Measurements from ENCODE around the gene CUL9. TPM values are rescaled to one million over a fixed set of nuclear protein-coding genes. Genes with fewer than 3 reads are reported as not detected.

CUL9 gene
- total and polyA plus RNA-seq, 5 donors from 2014 or later, result 22.5 to 81.2 (median 24.7) TPM

DNA sequence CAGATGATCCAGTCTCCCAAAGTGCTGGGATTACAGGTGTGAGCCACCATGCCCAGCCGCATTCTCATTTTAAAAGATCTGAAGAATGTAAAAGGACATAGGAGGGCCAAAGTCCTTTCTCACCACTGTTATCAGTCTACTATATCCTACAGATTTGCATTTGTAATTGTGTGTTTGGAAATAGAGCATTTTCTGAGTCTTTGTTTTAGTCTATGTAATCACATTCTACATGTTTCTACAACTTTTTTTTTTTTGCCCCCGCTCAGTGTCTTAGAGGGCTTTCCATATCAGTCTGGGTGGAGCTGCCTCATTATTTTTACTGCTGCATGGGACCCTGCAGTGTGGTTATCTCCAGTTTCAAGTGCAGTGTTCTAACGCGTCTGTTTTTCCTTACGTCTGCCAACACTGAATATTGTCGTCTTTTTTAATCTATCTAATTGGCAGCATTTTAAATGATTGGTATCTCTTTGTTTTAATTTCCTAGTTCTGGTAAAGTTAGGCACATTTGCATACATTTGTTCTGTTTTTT lies 7.8 kb downstream of the CUL9 start:
- Mint-ChIP-seq H3K27ac (peak overlapping the region in 1 of 3 donors; percentile 83), H3K4me3 (no peak overlapping the region), H3K27me3 (no peaks in the 10 kb centered on the region), H3K9me3 (no peaks in the 10 kb centered on the region), H3K36me3 (peaks cover 49% of the 10 kb centered on the region), H3K4me1 (peaks cover 17 to 37% (median 26%) of the 10 kb centered on the region in 4 donors)
- H3K27me3 ChIP-seq (ENCODE audit: control insufficient read depth, insufficient read depth, low read length), result no peaks in the 10 kb centered on the region
- DNase-seq, result no peak
- ATAC-seq (ENCODE audit: low read depth in 2 of 2), result no peak
- peaks cover 14% of the 10 kb centered on the region for H3K4me1 ChIP-seq (ENCODE audit: control insufficient read depth, insufficient read depth, low read length, poor library complexity, severe bottlenecking)
- no peak overlapping the region for H3K27ac ChIP-seq (ENCODE audit: insufficient read depth, low read length, poor library complexity, severe bottlenecking)
- no peaks in the 10 kb centered on the region for H3K9me3 ChIP-seq (ENCODE audit: control insufficient read depth in 2 of 2, low read length in 2 of 2)
- H3K4me3 ChIP-seq (ENCODE audit: low read depth, low read length), result no peak overlapping the region
- H3K36me3 ChIP-seq (ENCODE audit: control insufficient read depth, insufficient read depth, low read length), result peaks cover 52% of the 10 kb centered on the region

- no peaks in the 10 kb centered on the region for H3K27me3 Mint-ChIP-seq
- no peaks in the 10 kb centered on the region for H3K9me3 Mint-ChIP-seq
- H3K9me3 ChIP-seq (ENCODE audit: control insufficient read depth in 2 of 2, low read length in 2 of 2), result no peaks in the 10 kb centered on the region
- DNase-seq (no peak), ATAC-seq (ENCODE audit: low read depth in 2 of 2) (no peak)
- no peak overlapping the region for H3K27ac ChIP-seq (ENCODE audit: insufficient read depth, low read length, poor library complexity, severe bottlenecking)
- peaks cover 11 to 16% (median 14%) of the 10 kb centered on the region in 4 donors for H3K4me1 Mint-ChIP-seq
- H3K4me1 ChIP-seq (ENCODE audit: control insufficient read depth, insufficient read depth, low read length, poor library complexity, severe bottlenecking), result no peaks in the 10 kb centered on the region
- H3K27me3 ChIP-seq (ENCODE audit: control insufficient read depth, insufficient read depth, low read length), result no peaks in the 10 kb centered on the region
- H3K4me3 Mint-ChIP-seq, result peak overlapping the region in 1 of 4 donors; percentile 25
- H3K27ac Mint-ChIP-seq, result no peak overlapping the region
- peaks cover 56% of the 10 kb centered on the region for H3K36me3 Mint-ChIP-seq
- H3K36me3 ChIP-seq (ENCODE audit: control insufficient read depth, insufficient read depth, low read length), result peaks cover 58% of the 10 kb centered on the region
- H3K4me3 ChIP-seq (ENCODE audit: low read depth, low read length), result no peak overlapping the region
Observed at GRCh38 chr6:43192911-43193310, 10.9 kb downstream of the CUL9 start.

- Mint-ChIP-seq H3K4me3 (no peak overlapping the region), H3K36me3 (peaks cover 49% of the 10 kb centered on the region), H3K27ac (peak overlapping the region in 1 of 3 donors; percentile 38), H3K4me1 (peaks cover 11 to 12% (median 11%) of the 10 kb centered on the region in 4 donors), H3K9me3 (no peaks in the 10 kb centered on the region), H3K27me3 (no peaks in the 10 kb centered on the region)
- no peaks in the 10 kb centered on the region for H3K9me3 ChIP-seq (ENCODE audit: control insufficient read depth in 2 of 2, low read length in 2 of 2)
- DNase-seq, result no peak
- no peaks in the 10 kb centered on the region for H3K4me1 ChIP-seq (ENCODE audit: control insufficient read depth, insufficient read depth, low read length, poor library complexity, severe bottlenecking)
- H3K4me3 ChIP-seq (ENCODE audit: low read depth, low read length), result no peak overlapping the region
- no peak for ATAC-seq (ENCODE audit: low read depth in 2 of 2)
- no peaks in the 10 kb centered on the region for H3K27me3 ChIP-seq (ENCODE audit: control insufficient read depth, insufficient read depth, low read length)
- H3K27ac ChIP-seq (ENCODE audit: insufficient read depth, low read length, poor library complexity, severe bottlenecking), result no peak overlapping the region
- peaks cover 49% of the 10 kb centered on the region for H3K36me3 ChIP-seq (ENCODE audit: control insufficient read depth, insufficient read depth, low read length)
Observed at GRCh38 chr6:43193929-43194328, 11.9 kb downstream of the CUL9 start.

DNA sequence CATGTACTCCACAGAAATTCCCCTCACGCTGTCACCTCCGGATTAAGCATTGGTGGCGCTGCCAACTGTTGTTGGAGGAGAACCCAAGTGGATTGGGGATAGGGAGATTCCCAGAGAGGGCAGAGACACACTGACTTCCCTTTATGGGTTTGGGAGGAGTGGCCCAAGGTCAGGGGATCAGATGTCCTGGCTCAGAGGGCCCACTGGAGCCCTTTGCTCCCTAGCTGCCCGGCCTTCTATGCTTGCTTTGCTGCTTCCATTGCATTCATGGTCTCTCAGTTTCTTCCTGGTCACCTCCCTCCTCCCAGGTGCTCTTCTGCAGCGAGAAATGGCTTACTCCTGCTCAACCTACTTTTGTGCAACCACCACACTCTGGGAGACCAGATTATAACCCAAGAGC lies 14.3 kb downstream of the CUL9 start:
- Mint-ChIP-seq H3K9me3 (no peaks in the 10 kb centered on the region), H3K4me1 (peaks cover 2 to 5% (median 4%) of the 10 kb centered on the region in 4 donors), H3K36me3 (peaks cover 56% of the 10 kb centered on the region), H3K27me3 (no peaks in the 10 kb centered on the region), H3K27ac (no peak overlapping the region), H3K4me3 (no peak overlapping the region)
- no peaks in the 10 kb centered on the region for H3K9me3 ChIP-seq (ENCODE audit: control insufficient read depth in 2 of 2, low read length in 2 of 2)
- H3K36me3 ChIP-seq (ENCODE audit: control insufficient read depth, insufficient read depth, low read length), result peaks cover 57% of the 10 kb centered on the region
- H3K4me3 ChIP-seq (ENCODE audit: low read depth, low read length), result no peak overlapping the region
- no peak overlapping the region for H3K27ac ChIP-seq (ENCODE audit: insufficient read depth, low read length, poor library complexity, severe bottlenecking)
- DNase-seq (no peak), ATAC-seq (ENCODE audit: low read depth in 2 of 2) (no peak)
- no peaks in the 10 kb centered on the region for H3K27me3 ChIP-seq (ENCODE audit: control insufficient read depth, insufficient read depth, low read length)
- H3K4me1 ChIP-seq (ENCODE audit: control insufficient read depth, insufficient read depth, low read length, poor library complexity, severe bottlenecking), result no peaks in the 10 kb centered on the region

DNA sequence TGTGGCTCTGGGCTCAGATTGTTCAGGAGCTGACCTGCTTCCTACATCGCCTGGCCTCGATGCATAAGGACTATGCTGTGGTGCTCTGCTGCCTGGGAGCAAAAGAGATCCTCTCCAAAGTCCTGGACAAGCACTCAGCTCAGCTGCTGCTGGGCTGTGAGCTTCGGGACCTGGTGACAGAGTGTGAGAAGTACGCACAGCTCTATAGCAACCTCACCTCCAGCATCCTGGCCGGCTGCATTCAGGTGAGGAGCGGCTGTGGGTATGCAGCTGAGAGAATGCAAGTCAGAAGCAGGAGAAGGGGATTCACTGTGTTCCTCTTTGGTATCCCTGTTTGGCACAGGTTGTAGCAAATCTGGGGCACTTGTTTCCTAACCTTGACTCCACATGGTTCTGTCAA lies 17.9 kb downstream of the CUL9 start:
- no peaks in the 10 kb centered on the region for H3K4me1 ChIP-seq (ENCODE audit: control insufficient read depth, insufficient read depth, low read length, poor library complexity, severe bottlenecking)
- H3K27ac ChIP-seq (ENCODE audit: insufficient read depth, low read length, poor library complexity, severe bottlenecking), result no peak overlapping the region
- Mint-ChIP-seq H3K9me3 (no peaks in the 10 kb centered on the region), H3K27me3 (no peaks in the 10 kb centered on the region), H3K36me3 (peaks cover 57% of the 10 kb centered on the region), H3K27ac (no peak overlapping the region), H3K4me3 (no peak overlapping the region), H3K4me1 (peaks cover 0 to 9% (median 2%) of the 10 kb centered on the region in 4 donors)
- H3K36me3 ChIP-seq (ENCODE audit: control insufficient read depth, insufficient read depth, low read length), result peaks cover 43% of the 10 kb centered on the region
- DNase-seq, result no peak
- no peak overlapping the region for H3K4me3 ChIP-seq (ENCODE audit: low read depth, low read length)
- no peak for ATAC-seq (ENCODE audit: low read depth in 2 of 2)
- H3K9me3 ChIP-seq (ENCODE audit: control insufficient read depth in 2 of 2, low read length in 2 of 2), result no peaks in the 10 kb centered on the region
- H3K27me3 ChIP-seq (ENCODE audit: control insufficient read depth, insufficient read depth, low read length), result no peaks in the 10 kb centered on the region

- no peaks in the 10 kb centered on the region for H3K9me3 ChIP-seq (ENCODE audit: control insufficient read depth in 2 of 2, low read length in 2 of 2)
- no peak overlapping the region for H3K4me3 ChIP-seq (ENCODE audit: low read depth, low read length)
- no peak for DNase-seq
- no peak for ATAC-seq (ENCODE audit: low read depth in 2 of 2)
- no peaks in the 10 kb centered on the region for H3K4me1 ChIP-seq (ENCODE audit: control insufficient read depth, insufficient read depth, low read length, poor library complexity, severe bottlenecking)
- H3K27ac ChIP-seq (ENCODE audit: insufficient read depth, low read length, poor library complexity, severe bottlenecking), result no peak overlapping the region
- peak overlapping the region in 2 of 3 donors; percentile 19 to 48 for H3K27ac Mint-ChIP-seq
- peaks cover 0 to 9% (median 2%) of the 10 kb centered on the region in 4 donors for H3K4me1 Mint-ChIP-seq
- no peaks in the 10 kb centered on the region for H3K27me3 ChIP-seq (ENCODE audit: control insufficient read depth, insufficient read depth, low read length)
- no peaks in the 10 kb centered on the region for H3K27me3 Mint-ChIP-seq
- peaks cover 39% of the 10 kb centered on the region for H3K36me3 ChIP-seq (ENCODE audit: control insufficient read depth, insufficient read depth, low read length)
- no peak overlapping the region for H3K4me3 Mint-ChIP-seq
- H3K36me3 Mint-ChIP-seq, result peaks cover 57% of the 10 kb centered on the region
- no peaks in the 10 kb centered on the region for H3K9me3 Mint-ChIP-seq
Observed at GRCh38 chr6:43200541-43200940, 18.5 kb downstream of the CUL9 start.

GRCh38 chr6:43202451-43202850 lies 20.5 kb downstream of the CUL9 start:
- ATAC-seq (ENCODE audit: low read depth in 2 of 2), result no peak
- no peak overlapping the region for H3K27ac ChIP-seq (ENCODE audit: insufficient read depth, low read length, poor library complexity, severe bottlenecking)
- no peaks in the 10 kb centered on the region for H3K9me3 ChIP-seq (ENCODE audit: control insufficient read depth in 2 of 2, low read length in 2 of 2)
- Mint-ChIP-seq H3K27me3 (no peaks in the 10 kb centered on the region), H3K9me3 (no peaks in the 10 kb centered on the region), H3K27ac (peak overlapping the region in 1 of 3 donors; percentile 53), H3K4me1 (peaks cover 0 to 9% (median 2%) of the 10 kb centered on the region in 4 donors), H3K4me3 (no peak overlapping the region), H3K36me3 (peaks cover 57% of the 10 kb centered on the region)
- DNase-seq, result no peak
- H3K4me3 ChIP-seq (ENCODE audit: low read depth, low read length), result no peak overlapping the region
- no peaks in the 10 kb centered on the region for H3K4me1 ChIP-seq (ENCODE audit: control insufficient read depth, insufficient read depth, low read length, poor library complexity, severe bottlenecking)
- no peaks in the 10 kb centered on the region for H3K27me3 ChIP-seq (ENCODE audit: control insufficient read depth, insufficient read depth, low read length)
- peaks cover 31% of the 10 kb centered on the region for H3K36me3 ChIP-seq (ENCODE audit: control insufficient read depth, insufficient read depth, low read length)

DNA sequence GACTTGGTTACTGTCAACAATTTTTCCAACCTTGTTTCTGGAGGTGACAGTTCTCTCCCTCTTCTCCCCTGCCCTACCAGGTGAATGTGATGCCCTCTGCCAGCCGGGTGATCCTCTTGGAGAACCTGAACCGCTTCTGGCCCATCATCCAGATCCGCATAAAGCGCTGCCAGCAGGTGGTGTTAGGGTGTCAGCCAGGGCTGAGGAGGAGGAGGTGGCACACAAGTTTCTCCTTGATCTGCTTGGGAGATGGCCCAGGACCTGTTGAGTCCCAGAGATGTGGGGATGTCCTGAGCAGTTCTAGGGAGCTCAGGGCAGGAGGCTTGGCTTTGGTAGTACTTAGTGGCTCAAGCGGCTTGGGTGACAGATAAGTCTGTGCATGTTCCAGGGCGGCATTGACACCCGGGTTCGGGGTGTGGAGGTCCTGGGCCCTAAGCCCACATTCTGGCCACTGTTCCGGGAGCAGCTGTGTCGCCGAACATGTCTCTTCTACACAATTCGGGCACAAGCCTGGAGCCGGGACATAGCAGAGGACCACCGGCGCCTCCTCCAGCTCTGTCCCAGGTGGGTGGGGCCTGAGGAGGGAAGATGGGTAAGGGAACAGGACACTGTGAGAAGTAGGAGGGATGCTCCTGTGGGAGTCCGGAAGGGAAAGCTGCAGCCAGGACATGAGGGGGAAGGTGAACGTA lies 21.2 kb downstream of the CUL9 start:
- Mint-ChIP-seq H3K9me3 (no peaks in the 10 kb centered on the region), H3K4me3 (no peak overlapping the region), H3K27me3 (no peaks in the 10 kb centered on the region), H3K4me1 (peaks cover 0 to 9% (median 2%) of the 10 kb centered on the region in 4 donors), H3K27ac (no peak overlapping the region), H3K36me3 (peaks cover 54% of the 10 kb centered on the region)
- no peaks in the 10 kb centered on the region for H3K9me3 ChIP-seq (ENCODE audit: control insufficient read depth in 2 of 2, low read length in 2 of 2)
- H3K27ac ChIP-seq (ENCODE audit: insufficient read depth, low read length, poor library complexity, severe bottlenecking), result no peak overlapping the region
- no peak overlapping the region for H3K4me3 ChIP-seq (ENCODE audit: low read depth, low read length)
- no peaks in the 10 kb centered on the region for H3K4me1 ChIP-seq (ENCODE audit: control insufficient read depth, insufficient read depth, low read length, poor library complexity, severe bottlenecking)
- H3K36me3 ChIP-seq (ENCODE audit: control insufficient read depth, insufficient read depth, low read length), result peaks cover 26% of the 10 kb centered on the region
- no peak for DNase-seq
- H3K27me3 ChIP-seq (ENCODE audit: control insufficient read depth, insufficient read depth, low read length), result no peaks in the 10 kb centered on the region
- ATAC-seq (ENCODE audit: low read depth in 2 of 2), result no peak
